Activated CD8-positive, alpha-beta memory T cell treated with anti-CD3 and anti-CD28 coated beads, Interleukin-2, amount 50 U/mL, for 24 hours (primary cell): ENCODE measurements around the gene OBSCN.

ENCODE experiments used
- DNase-seq: peaks from one replicate; pipeline ENCODE4 v3.0.0-alpha.2; 2020; ENCODE audit errors: extremely low read depth

The OBSCN gene

DNA sequence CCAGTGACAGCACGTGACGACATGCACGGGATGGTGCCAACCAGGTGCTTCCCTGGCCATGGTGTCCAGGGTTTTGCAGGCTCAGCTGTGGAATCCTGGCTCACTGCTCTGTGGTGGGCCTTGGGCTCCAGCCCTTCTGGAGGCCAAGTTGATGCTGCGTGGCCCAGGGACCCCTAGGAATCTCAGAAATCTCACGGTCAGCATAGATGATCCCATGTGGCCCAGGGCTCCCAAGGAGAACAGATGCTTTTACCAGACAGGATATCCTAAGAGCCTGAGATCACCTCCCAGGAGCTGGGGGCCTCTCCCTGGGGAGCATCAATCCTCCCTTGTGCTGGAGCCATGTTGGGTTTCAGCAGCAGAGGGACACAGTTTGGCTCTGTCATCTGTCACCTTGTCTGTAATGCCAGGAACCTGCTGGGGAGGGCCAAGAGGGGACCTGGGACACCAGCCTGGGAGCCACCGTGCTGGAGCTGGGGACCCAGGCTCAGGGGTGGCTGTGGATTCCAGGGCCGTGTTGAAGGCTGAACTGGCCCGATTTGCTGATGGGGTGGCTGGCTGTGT is 134.9 kb downstream of the OBSCN start:
- no peak for DNase-seq

DNA sequence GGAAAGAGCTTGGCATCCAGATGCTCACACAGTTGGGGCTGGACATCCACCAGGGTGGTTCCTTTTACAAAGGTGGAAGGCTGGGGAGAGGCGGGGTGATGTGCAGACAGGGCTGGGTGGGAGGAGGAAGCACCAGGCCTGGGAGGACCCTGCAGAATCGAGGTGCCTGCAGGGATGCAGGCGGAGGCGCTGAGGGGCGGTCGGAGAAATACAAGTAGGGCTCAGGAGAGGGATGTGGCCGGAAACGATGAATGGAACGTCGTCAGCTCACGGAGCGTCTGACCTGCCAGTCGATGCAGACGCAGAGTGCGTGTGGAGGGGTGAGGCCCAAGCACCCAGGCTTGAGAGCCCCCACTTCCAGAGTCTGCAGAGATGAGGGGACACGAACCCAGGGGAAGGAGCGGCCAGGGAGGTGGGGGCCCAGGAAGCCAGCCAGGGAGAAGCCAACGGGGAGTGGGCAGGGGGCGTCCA is 135.4 kb downstream of the OBSCN start:
- DNase-seq = no peak

DNA sequence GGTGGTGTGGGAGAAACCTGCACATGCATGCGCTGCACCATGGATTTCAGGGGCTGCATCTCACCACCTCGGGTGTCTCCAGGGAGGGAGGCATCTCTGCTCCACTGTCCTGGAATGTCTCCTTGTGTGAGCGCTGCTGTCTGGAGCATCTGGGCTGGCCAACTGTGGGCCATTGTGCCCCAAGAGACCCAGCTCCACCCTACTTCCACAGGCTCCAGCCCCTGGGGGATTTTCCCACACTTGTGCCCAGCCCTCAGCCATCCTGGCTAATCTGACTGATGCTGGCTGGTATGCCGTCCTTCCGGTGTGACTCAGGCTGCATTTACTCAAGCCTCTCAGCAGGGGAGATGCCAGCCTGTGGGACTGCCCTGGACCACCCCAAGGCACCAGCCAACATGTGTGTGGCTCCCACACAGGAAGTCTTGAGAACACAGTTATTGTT is 136.8 kb downstream of the OBSCN start:
- DNase-seq = no peak

DNA sequence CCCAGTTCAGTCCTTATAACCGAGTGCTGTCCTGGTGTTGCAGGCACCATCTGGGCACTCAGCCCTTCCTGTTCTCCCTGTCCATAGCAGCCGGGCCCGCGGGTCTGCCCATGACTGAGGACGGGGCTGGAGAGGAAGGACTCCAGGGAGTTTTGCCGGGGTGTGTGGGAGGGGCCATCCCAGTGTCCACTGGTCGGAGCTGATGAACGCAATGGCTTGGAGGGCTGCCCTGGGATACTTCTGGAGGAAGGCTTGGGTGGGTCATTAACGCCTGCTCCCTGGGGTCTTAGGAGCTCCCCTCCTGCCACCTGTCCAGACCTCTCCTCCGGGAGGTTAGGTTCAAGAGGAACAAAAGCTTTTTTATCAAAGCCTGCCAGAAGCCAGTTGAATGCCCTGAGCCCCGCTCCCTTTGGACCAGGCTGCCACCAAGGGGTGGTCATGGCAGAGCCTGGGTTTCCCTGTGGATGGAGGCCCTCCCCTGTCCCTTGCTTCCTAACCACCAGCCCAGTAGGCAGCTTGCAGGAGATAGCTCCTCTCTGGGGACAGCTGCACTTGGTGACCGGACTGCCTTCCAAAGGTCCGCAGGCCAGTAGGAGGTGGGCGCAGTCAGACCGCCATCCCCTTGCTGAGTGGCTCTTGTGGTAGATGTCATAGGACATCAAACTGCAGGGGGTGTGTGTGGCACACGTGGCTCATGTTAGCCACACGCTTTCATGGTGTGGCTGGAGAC is 137.5 kb downstream of the OBSCN start:
- no peak for DNase-seq

DNA sequence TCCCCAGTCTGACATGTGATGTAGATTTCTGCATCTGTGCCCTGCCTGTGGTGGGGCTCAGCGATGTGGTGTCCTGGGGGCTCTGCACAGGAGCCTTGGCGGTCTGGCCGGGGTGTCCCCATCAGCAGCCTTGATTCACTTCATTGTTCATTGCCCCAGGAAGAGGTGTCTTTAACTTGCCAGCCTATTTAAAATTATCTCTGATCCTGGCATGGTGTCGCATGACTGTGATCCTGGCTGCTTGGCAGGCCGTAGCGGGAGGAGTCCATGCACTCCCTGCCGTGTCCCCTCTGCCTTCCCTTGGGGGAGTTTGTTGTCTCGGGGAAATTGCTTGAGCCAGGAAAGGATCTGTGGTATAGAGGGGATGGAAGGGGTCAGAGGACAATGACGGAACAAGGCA is 138.9 kb downstream of the OBSCN start:
- no peak for DNase-seq

DNA sequence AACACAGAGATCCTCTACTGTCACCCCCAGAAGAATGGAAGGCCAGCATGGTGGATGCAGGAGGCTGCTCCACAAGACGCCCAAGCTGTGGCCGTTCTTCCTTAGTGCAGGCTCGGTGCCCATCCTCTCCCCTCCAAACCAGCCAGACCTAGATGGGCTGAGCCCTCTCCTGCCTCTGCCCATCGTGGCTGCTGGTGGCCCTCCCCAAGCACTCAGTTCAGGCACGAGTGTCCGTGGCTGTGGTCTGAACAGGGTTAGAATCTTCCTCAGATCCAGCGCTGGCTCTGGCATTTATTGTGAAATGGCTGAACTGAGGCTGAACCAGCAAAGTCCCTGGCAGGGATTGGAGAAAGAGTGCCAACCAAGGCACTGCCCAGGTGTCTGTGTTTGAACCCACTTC is 139.3 kb downstream of the OBSCN start:
- no peak for DNase-seq

DNA sequence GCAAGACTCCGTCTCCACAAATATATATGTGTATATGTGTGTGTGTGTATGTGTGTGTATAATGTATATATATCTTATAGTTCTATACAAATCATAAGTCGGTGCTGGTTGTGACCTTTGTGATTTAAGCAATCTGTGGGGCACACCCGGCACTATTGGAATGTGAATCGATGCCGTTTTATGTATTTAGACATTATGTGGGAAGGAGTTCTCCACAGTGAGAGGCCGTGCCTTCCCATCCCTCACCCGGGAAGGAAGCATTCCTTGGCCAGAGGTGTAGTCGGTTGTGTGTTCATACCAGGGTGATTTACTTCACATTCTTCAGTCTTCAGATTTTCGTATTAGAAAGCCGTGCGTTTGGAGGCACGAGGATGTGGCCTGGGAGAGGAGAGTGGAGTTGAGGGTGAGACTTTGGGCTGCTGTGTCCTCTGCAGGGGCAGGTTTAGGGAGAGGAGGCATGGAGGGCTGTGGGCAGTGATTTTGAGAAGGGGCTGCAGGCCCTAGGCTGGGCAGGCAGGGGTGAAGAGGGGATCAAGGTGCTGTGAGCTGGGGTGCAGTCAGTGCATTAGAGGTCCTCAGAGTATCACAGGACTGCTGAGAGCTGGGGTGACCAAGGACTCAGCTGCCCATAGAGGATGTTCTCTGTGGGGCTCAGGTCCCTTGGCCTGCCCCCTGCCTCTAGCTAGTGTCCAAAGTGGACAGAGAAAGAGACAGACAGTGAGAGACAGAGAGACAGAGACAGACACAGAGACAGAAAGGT is 141.0 kb downstream of the OBSCN start:
- no peak for DNase-seq

DNA sequence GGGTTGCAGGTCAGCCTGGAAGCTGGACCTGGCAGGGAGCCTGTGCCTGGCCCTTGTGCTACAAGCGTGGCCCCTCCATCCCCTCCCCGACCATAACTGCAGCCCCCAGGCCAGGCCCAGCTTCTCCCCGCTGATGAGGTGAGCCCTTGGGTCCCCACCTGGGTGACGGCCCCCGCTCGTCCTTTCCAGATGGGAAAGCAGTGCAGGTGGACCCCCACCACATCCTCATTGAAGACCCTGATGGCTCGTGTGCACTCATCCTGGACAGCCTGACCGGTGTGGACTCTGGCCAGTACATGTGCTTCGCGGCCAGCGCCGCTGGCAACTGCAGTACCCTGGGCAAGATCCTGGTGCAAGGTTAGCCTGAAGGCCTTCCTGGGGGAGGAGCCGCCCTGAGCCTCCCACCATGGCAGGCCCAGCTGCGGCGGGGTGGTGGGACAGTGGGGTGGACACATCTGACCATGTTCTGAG is 141.9 kb downstream of the OBSCN start:
- DNase-seq = no peak

DNA sequence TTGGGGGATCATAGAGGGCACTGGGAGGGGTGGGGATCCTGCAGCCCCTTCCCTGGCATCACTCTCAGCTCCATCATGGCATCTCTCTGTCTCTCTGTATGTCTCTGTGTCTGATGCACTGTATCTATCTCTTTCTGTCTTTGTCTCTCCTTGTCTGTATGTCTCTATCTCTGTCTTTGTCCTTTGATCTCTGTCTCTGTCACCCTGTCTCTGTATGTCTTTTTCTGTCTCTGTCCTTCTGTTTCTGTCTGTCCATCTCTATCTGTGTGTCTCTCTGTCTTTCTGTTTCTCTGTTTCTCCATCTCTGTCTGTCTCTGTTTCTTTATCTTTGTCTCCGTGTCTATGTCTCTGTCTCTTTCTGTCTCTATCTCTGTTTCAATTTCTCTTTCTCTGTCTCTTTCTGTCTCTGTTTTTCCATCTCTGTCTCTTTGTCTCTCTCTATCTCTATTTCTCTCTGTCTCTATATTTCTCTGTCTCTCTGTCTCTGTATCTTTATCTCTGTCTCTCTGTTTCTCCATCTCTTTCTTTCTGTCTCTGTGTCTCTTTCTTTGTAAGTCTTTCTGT is 142.4 kb downstream of the OBSCN start:
- DNase-seq = no peak

DNA sequence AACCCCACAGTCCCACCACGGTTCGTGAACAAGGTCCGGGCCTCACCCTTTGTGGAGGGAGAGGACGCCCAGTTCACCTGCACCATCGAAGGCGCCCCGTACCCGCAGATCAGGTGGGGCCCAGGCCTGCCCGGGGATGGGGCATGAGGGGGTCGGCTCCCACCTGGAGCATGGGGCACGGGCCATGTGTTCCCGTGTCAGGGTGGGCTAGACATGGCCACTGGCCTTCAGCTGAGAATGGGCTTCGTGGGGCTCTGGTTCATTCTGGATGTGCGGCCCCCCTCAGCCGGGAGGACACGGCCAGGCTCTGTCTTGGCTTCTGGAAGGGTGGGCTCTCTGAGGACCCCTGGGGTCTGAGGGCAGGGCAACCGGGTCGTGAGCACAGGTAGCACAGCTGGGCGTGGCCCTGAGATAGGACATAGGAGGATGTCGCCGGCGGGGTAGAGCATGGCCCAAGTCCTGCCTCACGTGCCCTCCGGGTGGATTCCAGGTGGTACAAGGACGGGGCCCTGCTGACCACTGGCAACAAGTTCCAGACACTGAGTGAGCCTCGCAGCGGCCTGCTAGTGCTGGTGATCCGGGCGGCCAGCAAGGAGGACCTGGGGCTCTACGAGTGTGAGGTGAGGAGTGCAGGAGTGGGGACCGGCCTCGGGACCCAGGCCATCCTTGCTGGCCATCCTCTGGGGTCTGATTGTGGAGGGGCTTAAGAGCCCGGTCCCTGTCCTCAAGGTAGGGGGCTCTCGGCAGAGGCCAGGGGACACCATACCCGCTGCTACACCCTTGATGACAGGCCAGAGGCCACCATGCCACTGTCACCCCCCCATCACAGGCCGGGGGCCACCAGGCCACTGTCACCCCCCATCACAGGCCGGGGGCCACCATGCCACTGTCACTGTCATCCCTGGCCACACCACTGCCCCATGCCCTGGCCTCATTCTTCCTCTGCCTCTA is 143.3 kb downstream of the OBSCN start:
- no peak for DNase-seq

DNA sequence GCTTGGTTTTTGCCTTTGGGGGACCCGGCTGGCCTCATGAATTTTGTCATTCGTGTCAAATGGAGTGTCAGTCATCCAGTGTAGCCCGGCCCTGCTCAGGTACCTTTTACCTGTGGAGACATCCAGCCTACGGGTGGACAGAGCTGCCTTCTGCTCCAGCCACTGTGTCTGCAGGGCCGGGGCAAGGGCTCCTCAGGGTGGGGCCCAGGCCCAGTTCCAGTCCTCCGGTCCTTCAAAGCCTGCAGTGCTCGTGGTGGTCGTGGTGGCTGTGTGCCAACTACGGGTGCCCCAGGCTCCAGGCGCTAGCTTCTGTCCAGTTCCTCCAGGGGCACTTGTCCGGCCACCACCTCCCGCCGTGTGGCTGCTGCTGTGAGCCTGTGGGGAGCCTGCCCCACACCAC is 144.0 kb downstream of the OBSCN start:
- no peak for DNase-seq

DNA sequence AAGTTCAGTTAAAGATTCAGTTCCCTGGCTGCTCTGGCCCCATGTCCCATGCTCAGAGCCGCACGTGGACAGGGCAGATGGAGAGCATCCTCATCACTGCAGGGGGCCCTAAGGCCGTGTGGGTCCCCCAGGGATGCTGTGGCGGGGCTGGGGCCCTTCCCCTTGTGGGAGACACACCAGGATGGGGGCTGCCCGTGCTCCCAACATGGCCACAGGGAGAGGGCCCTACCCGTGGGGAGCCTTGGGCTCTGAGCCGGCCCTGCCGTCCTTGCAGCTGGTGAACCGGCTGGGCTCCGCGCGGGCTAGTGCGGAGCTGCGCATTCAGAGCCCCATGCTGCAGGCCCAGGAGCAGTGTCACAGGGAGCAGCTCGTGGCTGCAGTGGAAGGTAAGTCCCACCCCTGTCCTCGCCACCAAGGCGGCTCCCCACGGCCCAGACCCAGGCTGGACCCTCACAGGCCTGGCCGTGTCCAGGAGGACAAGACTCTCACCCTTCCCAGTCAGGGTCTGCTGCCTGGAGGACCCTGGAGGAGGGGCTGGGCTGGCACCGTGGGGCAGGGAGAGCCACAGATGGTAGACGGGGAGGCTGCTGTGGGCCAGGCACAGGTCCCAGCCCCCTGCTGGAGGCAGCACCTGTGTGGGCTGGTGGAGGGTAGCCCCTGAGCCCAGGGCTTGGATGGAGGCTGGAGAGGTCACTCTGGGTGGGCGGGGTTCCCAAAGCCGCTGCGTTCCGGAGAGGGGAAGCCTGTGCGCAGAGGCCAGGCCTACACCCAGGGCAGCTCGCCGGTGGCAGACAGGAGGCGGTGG is 145.0 kb downstream of the OBSCN start:
- DNase-seq = no peak

DNA sequence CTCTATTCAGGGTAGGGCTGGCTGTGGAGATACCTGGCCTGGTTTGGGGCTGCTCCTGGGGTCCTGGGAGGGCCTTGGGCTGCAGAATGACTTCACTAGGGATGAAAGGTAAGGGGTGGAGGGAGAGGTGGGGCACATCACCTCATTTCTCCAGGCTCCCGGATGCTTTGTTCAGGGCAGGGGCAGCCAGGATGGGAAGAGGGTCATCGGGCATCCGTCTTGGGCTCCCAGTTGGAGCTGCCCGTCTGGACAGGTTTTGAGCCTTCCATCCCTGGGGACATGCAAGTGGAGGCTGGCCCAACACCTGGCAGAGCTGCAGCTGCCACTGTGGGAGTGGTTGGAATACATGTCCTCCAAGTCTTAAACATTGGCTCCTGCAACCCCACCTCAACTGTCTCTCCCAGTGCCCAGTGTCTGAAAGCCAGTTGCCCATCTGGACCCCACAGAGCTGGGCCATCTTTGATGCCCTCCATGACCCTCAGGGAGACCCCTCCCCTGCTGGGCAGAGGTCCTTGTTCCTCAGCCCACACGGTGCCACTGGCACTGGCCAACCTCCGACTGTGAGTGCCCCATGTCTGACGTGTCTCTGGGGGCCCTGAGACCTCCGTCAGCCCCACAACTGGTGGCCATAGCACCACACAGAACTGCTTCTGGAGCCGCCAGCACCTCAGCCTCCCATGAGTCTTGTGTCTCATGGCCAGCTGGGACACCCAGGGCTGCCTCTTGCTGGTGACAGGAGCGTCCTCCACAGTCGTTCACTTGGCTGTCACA is 145.9 kb downstream of the OBSCN start:
- DNase-seq = no peak

DNA sequence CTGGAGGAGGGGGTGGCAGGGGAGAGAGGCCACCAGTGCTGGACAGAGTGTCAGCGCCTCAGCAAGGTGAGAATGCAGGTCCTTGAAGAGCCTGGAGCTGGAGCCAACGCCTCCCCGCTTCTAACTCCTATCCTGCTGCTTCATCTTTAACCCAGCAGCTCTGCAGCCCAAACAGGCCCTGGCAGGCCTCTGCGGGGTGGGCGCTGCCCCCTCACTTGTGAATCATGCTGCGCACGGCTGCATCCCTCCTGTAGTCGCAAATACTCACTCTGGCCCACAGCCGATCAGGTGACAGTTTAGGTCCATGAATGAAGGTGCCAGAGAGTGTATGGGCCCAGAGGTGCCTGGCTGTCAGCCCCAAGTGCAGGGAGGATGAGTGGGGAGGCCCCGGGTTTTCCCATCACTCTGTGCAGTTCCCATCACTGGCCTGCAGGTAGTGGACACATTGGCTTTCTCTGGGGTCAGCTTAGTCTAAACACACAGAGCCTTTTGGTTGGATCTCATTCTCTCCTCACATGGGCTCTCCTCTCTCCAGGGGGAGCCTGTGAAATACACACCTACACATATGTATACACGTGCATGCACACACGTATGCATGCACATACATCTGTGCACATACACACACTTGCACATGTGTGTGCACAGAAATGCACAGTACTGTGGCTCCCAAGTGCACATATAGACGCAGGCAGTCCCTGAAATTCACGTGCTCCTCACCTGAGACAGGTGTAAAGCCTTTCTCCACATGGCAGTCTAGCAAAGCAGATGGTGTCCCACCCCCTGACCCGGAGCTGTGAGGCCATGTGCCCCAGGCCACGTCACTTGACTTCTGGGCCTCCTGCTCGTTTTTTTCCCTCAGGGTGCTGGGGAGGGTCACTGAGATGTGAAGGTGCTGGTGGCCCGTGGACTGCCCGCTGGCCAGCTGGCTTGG is 146.8 kb downstream of the OBSCN start:
- DNase-seq = no peak

DNA sequence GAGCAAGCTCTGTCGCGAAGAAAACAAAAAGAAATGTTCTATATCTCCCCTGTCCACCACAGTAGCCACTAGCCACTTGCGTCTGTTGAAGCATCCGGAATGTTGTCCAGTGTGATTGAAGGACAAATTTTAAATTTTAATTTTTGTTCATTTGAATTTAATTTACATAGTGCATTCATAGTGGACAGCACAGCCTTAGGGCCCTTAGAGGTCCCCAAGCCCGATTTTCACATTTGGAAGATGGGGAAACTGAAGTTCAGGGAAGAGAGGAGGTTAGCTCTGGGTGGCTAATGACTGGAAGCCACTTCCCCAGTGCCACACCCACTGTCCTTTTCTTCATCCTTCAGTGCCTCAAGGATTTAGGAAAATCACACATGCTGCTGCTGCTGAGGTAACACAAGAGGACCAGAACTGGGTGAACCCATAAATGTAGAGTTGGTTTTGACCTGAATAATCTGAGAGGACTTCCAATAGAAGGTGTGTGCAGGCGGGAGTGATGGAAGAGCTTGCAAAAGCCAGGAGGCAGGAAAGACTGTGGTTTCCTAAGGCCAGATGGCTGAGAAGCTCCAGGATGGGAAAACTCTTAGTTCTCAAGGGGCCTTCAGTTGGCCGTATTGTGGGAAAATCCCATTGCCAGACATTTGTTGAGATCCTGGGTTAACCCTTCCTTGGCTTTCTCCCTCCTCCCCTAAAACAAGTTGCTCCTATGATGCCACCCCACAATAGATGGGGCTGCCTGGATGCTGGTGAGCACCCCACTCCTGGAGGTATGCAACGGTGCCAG is 149.2 kb downstream of the OBSCN start:
- no peak for DNase-seq

DNA sequence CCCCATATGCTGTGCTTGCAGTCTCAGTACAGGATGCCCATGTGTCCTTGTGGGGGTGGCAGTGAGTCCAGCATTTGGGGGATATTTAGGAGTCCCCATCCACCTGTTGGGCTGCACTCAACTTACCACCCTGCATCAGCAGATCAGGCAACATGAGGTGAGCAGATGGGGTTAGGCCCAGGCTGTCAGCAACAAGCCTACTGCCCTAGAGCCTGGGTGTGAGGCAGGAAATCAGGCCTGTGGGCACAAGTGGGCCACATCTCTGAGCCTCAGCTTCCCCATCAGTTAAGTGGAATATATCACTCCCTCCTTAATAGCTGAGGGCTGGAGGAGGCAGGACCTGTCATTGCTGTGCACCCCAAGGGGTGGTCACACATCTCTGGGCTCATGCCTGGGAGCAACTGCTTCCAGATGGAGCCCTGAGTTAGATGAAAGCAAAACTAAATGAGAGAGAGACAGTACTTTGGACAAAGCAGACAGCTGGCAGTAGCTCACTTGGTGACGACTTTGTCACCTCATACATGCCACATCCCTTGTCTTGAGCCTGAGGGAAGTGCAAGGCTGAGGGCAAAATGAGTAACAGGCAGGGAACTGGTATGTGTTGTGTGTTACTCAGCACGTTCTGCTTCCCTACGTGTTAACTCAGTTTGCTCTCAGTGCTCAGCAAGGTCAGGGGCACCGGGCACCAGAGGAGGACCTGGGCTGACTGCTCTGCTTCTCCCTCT is 150.4 kb downstream of the OBSCN start:
- no peak for DNase-seq
